ENCODE measurements around the gene TAS2R3.

TAS2R3 gene

DNA sequence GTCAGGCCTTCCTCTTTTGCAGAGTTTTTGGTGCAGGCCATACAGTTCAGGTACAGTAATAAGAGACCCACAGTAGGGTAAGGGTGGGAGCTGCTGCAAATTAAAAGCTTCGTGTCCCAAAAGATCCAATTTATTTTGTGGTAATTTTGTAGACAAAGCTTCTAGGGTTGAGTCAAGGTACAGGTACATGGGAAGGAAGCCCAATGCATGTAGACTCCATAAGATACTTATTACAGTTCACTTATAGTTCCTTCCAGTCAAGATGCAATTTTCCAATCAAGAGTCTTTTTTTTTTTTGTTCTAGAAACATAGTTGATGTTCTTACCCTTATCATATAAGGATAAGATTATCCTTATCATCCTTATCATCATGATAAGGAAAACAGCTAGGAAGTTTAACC, 12.5 kb downstream of the TAS2R3 start, which contains the start of gene TAS2R4:
Gene TAS2R4, plus strand, starts transcription at position 301 of the 400 bp plus-strand sequence. CDS start 1,815 bp downstream, outside the sequence.
- DNase-seq (ENCODE audit: extremely low spot score, insufficient read length, low read depth), result no peak
- no peak for FAIRE-seq

GRCh38 chr7:141785706-141786552, 22.0 kb downstream of the TAS2R3 start:
- peak; percentile 75 for FAIRE-seq

DNA sequence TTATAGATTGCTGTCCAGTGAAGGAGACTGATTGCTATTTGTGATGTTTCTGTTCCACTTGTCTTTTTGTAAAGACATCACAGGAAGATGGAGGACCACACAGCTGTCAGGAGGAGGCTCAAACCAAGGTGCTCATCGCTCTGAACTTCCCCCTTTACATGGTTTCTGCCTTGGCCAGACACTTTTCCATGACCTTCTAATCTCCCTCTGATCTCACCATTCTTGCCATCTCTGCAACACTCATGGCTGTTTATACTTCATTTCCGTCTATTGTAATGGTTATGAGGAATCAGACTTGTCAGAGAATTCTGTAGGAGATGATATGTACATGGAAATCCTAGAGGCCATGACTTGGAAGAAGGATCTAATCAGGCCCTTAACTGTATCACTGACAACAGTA, 24.4 kb downstream of the TAS2R3 start:
- DNase-seq (ENCODE audit: extremely low spot score, insufficient read length, low read depth) (no peak), FAIRE-seq (no peak)

More at GRCh38 chr7:141785706-141786552, 22.0 kb downstream of the TAS2R3 start:
- peak; percentile 20 for DNase-seq (ENCODE audit: extremely low spot score, insufficient read length, low read depth)

DNA sequence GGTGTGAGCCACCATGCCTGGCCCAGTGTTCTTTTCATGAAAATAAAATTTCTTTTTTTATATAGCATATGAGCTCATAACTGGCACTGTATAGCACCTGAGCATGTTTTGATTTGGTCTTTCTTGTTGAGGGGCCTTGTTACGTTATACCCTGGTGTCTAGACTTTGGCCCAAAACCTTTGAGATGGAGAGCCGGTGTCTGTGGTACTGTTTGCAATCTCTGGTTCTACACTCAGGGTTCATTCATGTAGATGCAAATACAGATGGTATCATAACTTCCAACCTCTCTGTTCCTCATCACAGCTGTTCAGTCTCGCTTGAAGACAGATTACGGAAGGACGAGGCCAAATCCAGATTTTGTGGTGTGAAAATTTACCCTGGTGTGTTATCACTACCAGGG, 26.0 kb downstream of the TAS2R3 start, which contains the start of gene TAS2R5:
Gene TAS2R5, plus strand, starts transcription at position 301 of the 400 bp plus-strand sequence. CDS start 145 bp downstream, outside the sequence.
- FAIRE-seq (no peak), DNase-seq (ENCODE audit: extremely low spot score, insufficient read length, low read depth) (no peak)

DNA sequence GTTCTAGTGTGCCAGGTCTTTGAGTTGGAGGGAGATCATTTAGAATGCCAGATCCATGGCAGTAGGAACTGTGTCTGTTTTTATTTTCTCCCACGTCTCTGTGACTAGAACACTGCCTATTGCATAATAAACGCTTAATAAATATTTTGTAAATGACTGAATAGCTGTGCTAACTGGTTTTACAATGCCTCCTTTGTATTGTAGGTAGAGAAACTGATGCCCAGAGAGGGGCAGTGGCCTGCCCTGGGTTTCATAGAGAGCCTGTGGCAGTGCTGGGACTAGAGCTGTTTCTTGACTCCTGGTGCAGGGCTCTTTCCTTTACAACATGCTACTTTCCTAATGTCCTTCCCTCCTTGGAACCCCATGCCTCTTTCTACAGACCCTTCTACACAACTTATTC, 28.6 kb downstream of the TAS2R3 start:
- DNase-seq (ENCODE audit: extremely low spot score, insufficient read length, low read depth) (no peak), FAIRE-seq (no peak)
